ENCODE measurements around the gene TNMD. TPM values are rescaled to one million over a fixed set of nuclear protein-coding genes. Genes with fewer than 3 reads are reported as not detected.

TNMD gene
- total and polyA plus RNA-seq, 2 of the 8 experiments (the other 6 are each of a cell fraction or from before 2014, with no cell fraction given): 1.4 to 2.1 TPM

- no peaks in the 10 kb centered on the region for H3K23me2 ChIP-seq (ENCODE audit: low read depth, low read length)
- H3K27me3 ChIP-seq (replicated peaks in 1 of 4; ENCODE audit: control insufficient read depth in 3 of 4, extremely low read depth in 1 of 4, insufficient read depth in 3 of 4, low read length in 3 of 4): no peaks in the 10 kb centered on the region
- H3K18ac ChIP-seq (ENCODE audit: extremely low read depth, low read length): no peak overlapping the region; the same call in 1 of the 2 replicates
- no peak overlapping the region for H2BK20ac ChIP-seq (ENCODE audit: low read length)
- H3K79me2 ChIP-seq (ENCODE audit: control insufficient read depth in 1 of 2, insufficient read depth in 2 of 2, low read length in 2 of 2): no peaks in the 10 kb centered on the region
- no peak overlapping the region for H2BK15ac ChIP-seq (ENCODE audit: low read length)
- H3K9me3 ChIP-seq (ENCODE audit: insufficient read depth in 2 of 2, low read depth in 1 of 2, low read length in 1 of 2): no peaks in the 10 kb centered on the region
- H3K4me2 ChIP-seq (ENCODE audit: insufficient read depth in 1 of 2, low read depth in 2 of 2, low read length in 2 of 2): no peak overlapping the region
- DNase-seq (ENCODE audit: low read depth in 1 of 2, low spot score in 2 of 2) (no peak), FAIRE-seq (no peak)
- H4K8ac ChIP-seq (ENCODE audit: extremely low read depth, insufficient read depth, low read length): no peak overlapping the region
- H3K4me1 ChIP-seq (replicated peaks in 1 of 4; ENCODE audit: control insufficient read depth in 3 of 4, insufficient read depth in 4 of 4, low read length in 3 of 4): peaks cover 0 to 9% (median 0%) of the 10 kb centered on the region in 4 experiments; a peak in 2 of 7 replicates
- H2BK120ac ChIP-seq (replicated peaks; ENCODE audit: low read depth, low read length): no peak overlapping the region
- H3K9ac ChIP-seq (replicated peaks in 1 of 4; ENCODE audit: extremely low read depth in 1 of 4, low read depth in 3 of 4, low read length in 3 of 4): no peak overlapping the region
- no peak overlapping the region for H3K23ac ChIP-seq (ENCODE audit: insufficient read length)
- H3K36me3 ChIP-seq (ENCODE audit: control insufficient read depth in 2 of 4, insufficient read depth in 4 of 4, low read length in 3 of 4): no peaks in the 10 kb centered on the region
- H4K5ac ChIP-seq (ENCODE audit: insufficient read length, low read depth, low read length): no peak overlapping the region
- no peak overlapping the region for H2BK12ac ChIP-seq (ENCODE audit: low read depth, low read length)
- H2AK5ac ChIP-seq (ENCODE audit: low read depth, low read length): no peak overlapping the region
- no peak overlapping the region for H2BK5ac ChIP-seq (ENCODE audit: low read depth, low read length)
- H4K20me1 ChIP-seq (replicated peaks in 1 of 2; ENCODE audit: control insufficient read depth in 1 of 2, insufficient read depth in 2 of 2, low read length in 2 of 2): no peaks in the 10 kb centered on the region
- POLR2A ChIA-PET (ENCODE audit: partially characterized antibody): interaction anchor here (1.4 kb wide), 1 partner anchor 36 kb away, joined by 5 read pairs; the partner anchor contains the start of gene TSPAN6
- TF ChIP-seq GTF2F1 (IDR thresholded peaks at IDR 0.05; ENCODE audit: borderline replicate concordance, low read depth, low read length) (no peak), CREB1 (IDR thresholded peaks at IDR 0.05) (no peak)
- H3K4ac ChIP-seq (replicated peaks; ENCODE audit: insufficient read length, low read depth, low read length): no peak overlapping the region
- no peak overlapping the region for H3K56ac ChIP-seq (replicated peaks; ENCODE audit: insufficient read length, low read depth, low read length)
- no peak overlapping the region for H2AFZ ChIP-seq (ENCODE audit: low read length)
- H3K14ac ChIP-seq (ENCODE audit: insufficient read length): no peak overlapping the region
- CTCF ChIA-PET (ENCODE audit: partially characterized antibody): interaction anchor here (1.0 kb wide), 1 partner anchor 14 kb away, joined by 4 read pairs; no protein-coding TSS in a partner anchor
- H3K4me3 ChIP-seq (ENCODE audit: extremely low read depth in 1 of 4, insufficient read depth in 2 of 4, low read depth in 3 of 4, low read length in 4 of 4): no peak overlapping the region
- H3K27ac ChIP-seq (ENCODE audit: low read depth, low read length): no peak overlapping the region
- no peak overlapping the region for H4K91ac ChIP-seq (replicated peaks; ENCODE audit: insufficient read length, low read length)
- no peaks in the 10 kb centered on the region for H3K79me1 ChIP-seq (ENCODE audit: low read depth, low read length)
Measured at GRCh38 chrX:100600340-100600739, 15.6 kb downstream of the TNMD start.

Data from H1 (cell line).